Osteocyte (in vitro differentiated cells): ENCODE data around the gene RIPOR2. TPM values are rescaled to one million over a fixed set of nuclear protein-coding genes. Genes with fewer than 3 reads are reported as not detected.

Experiments
- DNase-seq: peaks from one replicate; pipeline ENCODE4 v3.0.0; 2021; ENCODE audit warnings: mixed read lengths; ENCODE audit not compliant: unreplicated experiment; ENCODE audit errors: extremely low spot score
- H3K27ac Mint-ChIP-seq: one replicate; pipeline ENCODE4 v1.8.0; 2021; ENCODE audit warnings: mild to moderate bottlenecking, mixed read lengths; ENCODE audit not compliant: unreplicated experiment
- H3K27me3 Mint-ChIP-seq: one replicate; pipeline ENCODE4 v1.8.0; 2021; ENCODE audit warnings: mixed read lengths; ENCODE audit not compliant: unreplicated experiment
- H3K36me3 Mint-ChIP-seq: one replicate; pipeline ENCODE4 v1.8.0; 2021; ENCODE audit warnings: mixed read lengths; ENCODE audit not compliant: unreplicated experiment
- H3K4me1 Mint-ChIP-seq: one replicate; pipeline ENCODE4 v1.8.0; 2021; ENCODE audit warnings: mixed read lengths; ENCODE audit not compliant: unreplicated experiment
- H3K4me3 Mint-ChIP-seq: one replicate; pipeline ENCODE4 v1.8.0; 2021; ENCODE audit warnings: mild to moderate bottlenecking, moderate library complexity, mixed read lengths; ENCODE audit not compliant: unreplicated experiment
- H3K9me3 Mint-ChIP-seq: one replicate; pipeline ENCODE4 v1.8.0; 2021; ENCODE audit warnings: mixed read lengths; ENCODE audit not compliant: unreplicated experiment
- total RNA-seq: library from RNA; stranded (reverse); gene quantifications from 2 replicates; pipeline ENCODE4 v1.2.1, GENCODE V29; 2021
- TF ChIP-seq, protein P1 (sequence below): fragments of 200-600 bp; sonication (generic); IDR thresholded peaks from 2 replicates; pipeline ENCODE4 v1.5.0; 2021; ENCODE audit warnings: antibody characterized with exemption, mild to moderate bottlenecking, moderate library complexity

Gene RIPOR2
- total RNA-seq, 1 donor from 2014 or later, result 6.3 TPM

DNA sequence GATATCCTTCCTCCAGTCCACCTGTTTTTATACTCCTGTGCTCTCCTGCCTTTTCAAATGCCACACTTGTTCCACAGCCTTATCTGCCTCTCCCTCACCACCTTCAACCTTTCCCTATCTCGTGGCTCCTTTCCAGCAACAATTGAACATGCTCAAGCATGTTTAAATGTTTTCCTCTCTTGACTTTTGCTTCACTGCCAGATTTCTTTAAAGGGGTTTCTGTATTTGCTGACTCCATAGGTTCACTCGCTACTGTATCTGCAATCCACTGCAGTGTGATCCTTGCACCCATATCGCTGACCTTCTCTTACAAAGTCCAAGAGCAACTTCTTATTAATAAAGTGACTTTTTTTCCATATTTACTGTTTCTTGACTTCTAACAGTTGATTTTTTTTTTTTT, 172.2 kb downstream of the RIPOR2 start:
- Mint-ChIP-seq H3K4me3 (no peak overlapping the region), H3K9me3 (no peaks in the 10 kb centered on the region), H3K27me3 (no peaks in the 10 kb centered on the region), H3K4me1 (peaks cover 2% of the 10 kb centered on the region), H3K36me3 (no peaks in the 10 kb centered on the region), H3K27ac (no peak overlapping the region)
- TF ChIP-seq, protein P1, sequence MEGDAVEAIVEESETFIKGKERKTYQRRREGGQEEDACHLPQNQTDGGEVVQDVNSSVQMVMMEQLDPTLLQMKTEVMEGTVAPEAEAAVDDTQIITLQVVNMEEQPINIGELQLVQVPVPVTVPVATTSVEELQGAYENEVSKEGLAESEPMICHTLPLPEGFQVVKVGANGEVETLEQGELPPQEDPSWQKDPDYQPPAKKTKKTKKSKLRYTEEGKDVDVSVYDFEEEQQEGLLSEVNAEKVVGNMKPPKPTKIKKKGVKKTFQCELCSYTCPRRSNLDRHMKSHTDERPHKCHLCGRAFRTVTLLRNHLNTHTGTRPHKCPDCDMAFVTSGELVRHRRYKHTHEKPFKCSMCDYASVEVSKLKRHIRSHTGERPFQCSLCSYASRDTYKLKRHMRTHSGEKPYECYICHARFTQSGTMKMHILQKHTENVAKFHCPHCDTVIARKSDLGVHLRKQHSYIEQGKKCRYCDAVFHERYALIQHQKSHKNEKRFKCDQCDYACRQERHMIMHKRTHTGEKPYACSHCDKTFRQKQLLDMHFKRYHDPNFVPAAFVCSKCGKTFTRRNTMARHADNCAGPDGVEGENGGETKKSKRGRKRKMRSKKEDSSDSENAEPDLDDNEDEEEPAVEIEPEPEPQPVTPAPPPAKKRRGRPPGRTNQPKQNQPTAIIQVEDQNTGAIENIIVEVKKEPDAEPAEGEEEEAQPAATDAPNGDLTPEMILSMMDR, result no peak
- no peak for DNase-seq

DNA sequence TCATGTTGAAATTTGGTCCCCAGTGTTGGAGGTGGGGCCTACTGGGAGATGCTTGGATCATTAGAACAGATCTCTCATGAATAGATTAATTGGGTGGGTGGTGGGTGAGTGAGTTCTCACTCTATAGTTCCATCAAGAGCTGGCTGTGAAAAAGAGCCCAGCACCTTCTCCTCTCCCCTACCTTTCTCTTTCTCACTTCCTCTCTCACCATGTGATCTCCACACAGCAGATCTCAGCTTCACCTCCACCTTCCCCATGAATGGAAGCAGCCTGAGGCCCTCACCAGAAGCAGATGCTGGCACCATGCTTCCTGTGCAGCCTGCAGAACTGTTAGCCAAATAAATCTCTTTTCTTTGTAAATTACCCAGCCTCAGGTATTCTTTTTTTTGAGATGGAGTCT, 173.9 kb downstream of the RIPOR2 start:
- Mint-ChIP-seq H3K36me3 (no peaks in the 10 kb centered on the region), H3K4me1 (no peaks in the 10 kb centered on the region), H3K4me3 (no peak overlapping the region), H3K27ac (no peak overlapping the region), H3K27me3 (no peaks in the 10 kb centered on the region), H3K9me3 (no peaks in the 10 kb centered on the region)
- DNase-seq, result no peak
- TF ChIP-seq, protein P1, result no peak

DNA sequence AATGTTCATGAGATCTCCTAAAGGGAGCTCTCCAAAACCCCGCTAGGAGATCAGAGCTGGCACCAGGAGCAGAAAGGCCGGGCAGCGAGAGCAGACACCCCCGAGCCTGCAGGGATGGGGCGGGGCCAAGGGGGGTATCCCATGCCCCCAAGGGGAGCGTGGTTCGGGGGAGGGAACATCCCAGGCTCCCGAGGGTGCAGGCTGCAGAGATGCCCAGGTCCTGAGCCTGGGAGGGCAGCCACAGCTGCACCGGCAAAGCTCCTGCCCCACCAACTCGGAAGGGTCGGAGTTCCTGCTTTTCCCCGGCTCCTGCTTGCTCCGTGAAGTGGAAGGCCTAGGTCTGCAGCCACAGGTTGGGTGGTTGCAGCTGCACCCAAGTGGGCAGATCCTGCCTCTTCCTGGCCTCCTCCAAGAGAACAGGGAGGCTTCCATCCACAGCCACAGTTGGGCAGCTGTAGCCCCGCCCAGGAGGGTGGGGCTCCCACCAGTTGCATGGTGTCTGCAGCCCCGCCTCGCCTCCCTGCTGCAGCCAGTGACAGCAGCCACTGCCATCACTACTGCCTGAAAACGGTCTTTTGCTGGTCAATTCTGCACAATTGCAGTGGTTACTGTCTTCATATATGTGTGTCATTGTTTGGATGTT, 174.4 kb downstream of the RIPOR2 start:
- H3K27me3 Mint-ChIP-seq, result no peaks in the 10 kb centered on the region

DNA sequence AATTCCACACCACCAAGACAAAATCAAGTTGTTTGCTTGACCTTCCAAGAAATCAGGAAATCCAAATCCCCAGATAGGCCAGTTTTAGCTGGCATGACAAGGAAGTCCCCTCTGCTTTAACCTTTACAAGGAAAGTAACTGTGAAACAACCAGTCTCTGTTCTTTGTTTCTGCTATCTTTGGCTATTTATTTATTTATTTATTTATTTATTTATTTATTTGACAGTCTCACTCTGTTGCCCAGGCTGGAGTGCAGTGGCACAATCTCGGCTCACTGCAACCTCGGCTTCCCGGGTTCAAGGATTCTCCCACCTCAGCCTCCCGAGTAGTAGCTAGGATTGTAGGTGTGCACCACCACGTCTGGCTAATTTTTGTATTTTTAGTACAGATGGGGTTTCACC, 175.6 kb downstream of the RIPOR2 start:
- no peaks in the 10 kb centered on the region for H3K9me3 Mint-ChIP-seq
- no peaks in the 10 kb centered on the region for H3K36me3 Mint-ChIP-seq
- no peak overlapping the region for H3K4me3 Mint-ChIP-seq
- TF ChIP-seq, protein P1, result no peak
- H3K27ac Mint-ChIP-seq, result no peak overlapping the region
- no peak for DNase-seq
- no peaks in the 10 kb centered on the region for H3K4me1 Mint-ChIP-seq
- H3K27me3 Mint-ChIP-seq, result no peaks in the 10 kb centered on the region

More for the DNA sequence above, 174.4 kb downstream of the RIPOR2 start:
- no peak for DNase-seq
- TF ChIP-seq, protein P1, result no peak
- H3K9me3 Mint-ChIP-seq, result no peaks in the 10 kb centered on the region
- no peak overlapping the region for H3K4me3 Mint-ChIP-seq
- no peak overlapping the region for H3K27ac Mint-ChIP-seq
- no peaks in the 10 kb centered on the region for H3K36me3 Mint-ChIP-seq
- no peaks in the 10 kb centered on the region for H3K4me1 Mint-ChIP-seq

DNA sequence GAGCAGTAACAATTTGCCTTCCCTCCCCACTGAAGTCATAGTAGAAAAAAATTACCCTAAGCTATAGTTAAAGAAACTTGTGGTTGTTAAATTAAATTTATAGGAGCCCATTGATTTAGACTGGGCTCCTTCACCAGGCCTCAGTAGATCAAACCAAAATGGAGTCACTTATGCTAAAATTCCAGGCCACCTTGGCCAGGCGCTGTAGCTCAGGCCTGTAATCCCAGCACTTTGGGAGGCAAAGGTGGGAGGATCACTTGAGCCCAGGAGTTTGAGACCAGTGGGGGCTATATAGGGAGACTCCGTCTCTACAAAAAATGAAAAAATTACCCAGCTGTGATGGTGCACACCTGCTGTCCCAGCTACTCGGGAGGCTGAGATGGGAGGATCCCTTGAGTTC, 176.0 kb downstream of the RIPOR2 start:
- Mint-ChIP-seq H3K27ac (no peak overlapping the region), H3K36me3 (no peaks in the 10 kb centered on the region), H3K9me3 (no peaks in the 10 kb centered on the region), H3K4me3 (no peak overlapping the region), H3K4me1 (no peaks in the 10 kb centered on the region), H3K27me3 (no peaks in the 10 kb centered on the region)
- TF ChIP-seq, protein P1, result no peak
- DNase-seq, result no peak
